Panc1 (cell line): ENCODE results near the gene GPR162. TPM values are rescaled to one million over a fixed set of nuclear protein-coding genes. Genes with fewer than 3 reads are reported as not detected.

Experiments
- ATAC-seq: fragments of 200-7000 bp; cut with Tn5 transposase; 2 replicates; pipeline ENCODE4 v1.9.1; 2020; ENCODE audit warnings: mild to moderate bottlenecking, moderate library complexity
- BruUV-seq: library from RNA; stranded (reverse); fragments of 400-500 nt; replicated peaks from 2 replicates; lab custom pipeline; 2021; lab: Mats Ljungman, UMichigan
- CTCF ChIA-PET: fragments of 300-600 bp; sonication (Branson Sonifier 250); formaldehyde crosslinking; loops from one replicate; lab custom pipeline; 2022; ENCODE audit warnings: antibody characterized with exemption; lab: Charles Lee
- POLR2A ChIA-PET: fragments of 300-600 bp; sonication (Branson Sonifier 250); formaldehyde crosslinking; loops from one replicate; lab custom pipeline; 2022; ENCODE audit warnings: antibody characterized with exemption; lab: Charles Lee
- DNase-seq: peaks from one replicate; pipeline ENCODE4 v3.0.0-alpha.2; 2010; ENCODE audit warnings: low read depth, low spot score
- H3K27ac ChIP-seq: 2 replicates; pipeline ENCODE4 v1.5.1; 2011; ENCODE audit warnings: mild to moderate bottlenecking, low read length, inconsistent platforms
- H3K27me3 ChIP-seq: fragments of 200-500 bp; sonication (Bioruptor generic); 2 replicates; pipeline ENCODE4 v1.6.0; 2014; ENCODE audit warnings: low read length, inconsistent platforms; ENCODE audit not compliant: control insufficient read depth, insufficient read depth
- H3K36me3 ChIP-seq: fragments of 200-500 bp; sonication (Bioruptor generic); 2 replicates; pipeline ENCODE4 v1.5.1; 2014; ENCODE audit warnings: inconsistent platforms, mild to moderate bottlenecking, low read length, moderate library complexity; ENCODE audit not compliant: control insufficient read depth, insufficient read depth
- H3K4me1 ChIP-seq: 2 replicates; pipeline ENCODE4 v1.5.1; 2011; ENCODE audit warnings: inconsistent platforms, mild to moderate bottlenecking, low read length, moderate library complexity; ENCODE audit not compliant: control insufficient read depth, insufficient read depth
- H3K4me3 ChIP-seq, 2 experiments: 2 replicates each; pipeline ENCODE4 v1.5.1; 2011 to 2012; ENCODE audit warnings: low read depth in 2 of 2, low read length in 2 of 2, mild to moderate bottlenecking in 2 of 2, inconsistent platforms in 1 of 2, moderate library complexity in 1 of 2
- H3K9me3 ChIP-seq: fragments of 200-500 bp; sonication (Bioruptor generic); 2 replicates; pipeline ENCODE4 v1.5.1; 2014; ENCODE audit warnings: low read depth, mild to moderate bottlenecking, inconsistent platforms, low read length, moderate library complexity; ENCODE audit not compliant: control insufficient read depth, insufficient read depth
- POLR2AphosphoS5 ChIP-seq: IDR thresholded peaks from 2 replicates; pipeline ENCODE4 v1.6.1; 2012; ENCODE audit warnings: mild to moderate bottlenecking, low read depth, low read length, moderate library complexity
- SIN3A ChIP-seq: IDR thresholded peaks from 2 replicates; pipeline ENCODE4 v1.6.1; 2012; ENCODE audit warnings: low read depth, mild to moderate bottlenecking, low read length, moderate library complexity, borderline replicate concordance; ENCODE audit not compliant: insufficient read depth
- TCF7L2 ChIP-seq: IDR thresholded peaks from 2 replicates; pipeline ENCODE4 v1.6.1; 2011; ENCODE audit warnings: mild to moderate bottlenecking, low read depth, low read length, inconsistent platforms
- in situ Hi-C: cut with HindIII; loops from 2 replicates; pipeline ENCODE4 v1.10.0; 2016; ENCODE audit warnings: low sequenced_read_pairs, low pct_unique_long_range_greater_than_20kb
- intact Hi-C: fragments of 100-400 bp; cut with micrococcal nuclease; formaldehyde crosslinking; loops from one replicate; pipeline ENCODE4 v1.10.0; 2022; ENCODE audit not compliant: unreplicated experiment
- total RNA-seq: library from RNA; stranded (reverse); gene quantifications from one replicate; pipeline ENCODE4 v1.2.1, GENCODE V29; 2021; ENCODE audit not compliant: unreplicated experiment
- TF ChIP-seq, protein P1 (sequence below), 2 experiments: IDR thresholded peaks; 2 replicates each; pipeline ENCODE4 v1.6.1; 2011 to 2012; ENCODE audit warnings: low read depth in 2 of 2, control low read depth in 1 of 2, low read length in 1 of 2, mild to moderate bottlenecking in 1 of 2, moderate library complexity in 1 of 2; ENCODE audit not compliant: insufficient read depth in 1 of 2
- TF ChIP-seq, protein P2 (sequence below): fragments of 450-650 bp; IDR thresholded peaks from 2 replicates; pipeline ENCODE4 v1.5.1; 2017; ENCODE audit warnings: mild to moderate bottlenecking

Gene GPR162
- total RNA-seq, 1 experiment from 2014 or later, result 1.3 TPM

DNA sequence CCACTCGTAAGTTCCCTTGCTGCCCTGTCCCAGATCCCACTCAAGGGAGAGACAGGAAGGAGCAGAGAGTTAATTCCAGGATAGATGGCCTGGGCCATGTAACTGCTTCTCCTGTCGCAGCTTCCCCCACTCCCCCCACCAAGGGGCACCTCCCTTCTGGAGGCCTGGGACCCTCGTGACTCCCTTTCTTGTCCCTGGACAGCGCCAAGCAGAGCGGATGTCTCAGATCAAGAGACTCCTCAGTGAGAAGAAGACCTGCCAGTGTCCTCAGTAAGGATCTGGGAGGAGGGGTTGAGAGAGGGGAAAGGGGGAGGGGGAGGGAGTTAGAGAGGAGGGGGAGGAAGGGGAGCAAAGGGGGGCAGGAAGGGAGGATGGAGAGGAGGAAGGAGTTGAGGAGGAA is 3.0 kb upstream of the GPR162 start:
- DNase-seq (no peak), ATAC-seq (no peak)
- no peak overlapping the region for H3K27ac ChIP-seq
- ChIA-PET POLR2A (no interaction called here), CTCF (no interaction called here)
- intact Hi-C loops, result no loop called here
- no TSS peak for BruUV-seq
- no peaks in the 10 kb centered on the region for H3K9me3 ChIP-seq
- no peak overlapping the region for H3K4me3 ChIP-seq
- no peak for TF ChIP-seq POLR2AphosphoS5
- no peaks in the 10 kb centered on the region for H3K4me1 ChIP-seq
- H3K27me3 ChIP-seq, result no peaks in the 10 kb centered on the region
- H3K36me3 ChIP-seq, result no peaks in the 10 kb centered on the region
- in situ Hi-C loops, result no loop called here

DNA sequence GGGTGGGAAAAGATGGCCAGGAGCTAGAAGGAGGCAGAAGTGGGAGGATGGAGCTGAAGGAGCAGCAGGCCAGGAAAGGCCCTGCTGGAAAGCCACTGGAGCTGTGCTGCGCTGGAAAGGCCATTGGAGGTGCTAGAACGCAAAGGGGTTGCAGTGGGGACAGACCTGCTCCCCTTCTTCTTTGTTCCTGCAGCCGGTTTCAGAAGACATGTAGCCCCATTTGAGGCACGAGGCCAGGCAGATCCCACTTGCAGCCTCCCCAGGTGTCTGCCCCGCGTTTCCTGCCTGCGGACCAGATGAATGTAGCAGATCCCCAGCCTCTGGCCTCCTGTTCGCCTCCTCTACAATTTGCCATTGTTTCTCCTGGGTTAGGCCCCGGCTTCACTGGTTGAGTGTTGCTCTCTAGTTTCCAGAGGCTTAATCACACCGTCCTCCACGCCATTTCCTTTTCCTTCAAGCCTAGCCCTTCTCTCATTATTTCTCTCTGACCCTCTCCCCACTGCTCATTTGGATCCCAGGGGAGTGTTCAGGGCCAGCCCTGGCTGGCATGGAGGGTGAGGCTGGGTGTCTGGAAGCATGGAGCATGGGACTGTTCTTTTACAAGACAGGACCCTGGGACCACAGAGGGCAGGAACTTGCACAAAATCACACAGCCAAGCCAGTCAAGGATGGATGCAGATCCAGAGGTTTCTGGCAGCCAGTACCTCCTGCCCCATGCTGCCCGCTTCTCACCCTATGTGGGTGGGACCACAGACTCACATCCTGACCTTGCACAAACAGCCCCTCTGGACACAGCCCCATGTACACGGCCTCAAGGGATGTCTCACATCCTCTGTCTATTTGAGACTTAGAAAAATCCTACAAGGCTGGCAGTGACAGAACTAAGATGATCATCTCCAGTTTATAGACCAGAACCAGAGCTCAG is 2.3 kb upstream of the GPR162 start:
- in situ Hi-C loops, result no loop called here
- ChIA-PET POLR2A (no interaction called here), CTCF (no interaction called here)
- intact Hi-C loops, result no loop called here
- no peak for DNase-seq
- Histone ChIP-seq H3K4me1 (no peaks in the 10 kb centered on the region), H3K9me3 (no peaks in the 10 kb centered on the region), H3K27me3 (no peaks in the 10 kb centered on the region), H3K4me3 (no peak overlapping the region), H3K27ac (no peak overlapping the region), H3K36me3 (no peaks in the 10 kb centered on the region)
- TF ChIP-seq, protein P1, sequence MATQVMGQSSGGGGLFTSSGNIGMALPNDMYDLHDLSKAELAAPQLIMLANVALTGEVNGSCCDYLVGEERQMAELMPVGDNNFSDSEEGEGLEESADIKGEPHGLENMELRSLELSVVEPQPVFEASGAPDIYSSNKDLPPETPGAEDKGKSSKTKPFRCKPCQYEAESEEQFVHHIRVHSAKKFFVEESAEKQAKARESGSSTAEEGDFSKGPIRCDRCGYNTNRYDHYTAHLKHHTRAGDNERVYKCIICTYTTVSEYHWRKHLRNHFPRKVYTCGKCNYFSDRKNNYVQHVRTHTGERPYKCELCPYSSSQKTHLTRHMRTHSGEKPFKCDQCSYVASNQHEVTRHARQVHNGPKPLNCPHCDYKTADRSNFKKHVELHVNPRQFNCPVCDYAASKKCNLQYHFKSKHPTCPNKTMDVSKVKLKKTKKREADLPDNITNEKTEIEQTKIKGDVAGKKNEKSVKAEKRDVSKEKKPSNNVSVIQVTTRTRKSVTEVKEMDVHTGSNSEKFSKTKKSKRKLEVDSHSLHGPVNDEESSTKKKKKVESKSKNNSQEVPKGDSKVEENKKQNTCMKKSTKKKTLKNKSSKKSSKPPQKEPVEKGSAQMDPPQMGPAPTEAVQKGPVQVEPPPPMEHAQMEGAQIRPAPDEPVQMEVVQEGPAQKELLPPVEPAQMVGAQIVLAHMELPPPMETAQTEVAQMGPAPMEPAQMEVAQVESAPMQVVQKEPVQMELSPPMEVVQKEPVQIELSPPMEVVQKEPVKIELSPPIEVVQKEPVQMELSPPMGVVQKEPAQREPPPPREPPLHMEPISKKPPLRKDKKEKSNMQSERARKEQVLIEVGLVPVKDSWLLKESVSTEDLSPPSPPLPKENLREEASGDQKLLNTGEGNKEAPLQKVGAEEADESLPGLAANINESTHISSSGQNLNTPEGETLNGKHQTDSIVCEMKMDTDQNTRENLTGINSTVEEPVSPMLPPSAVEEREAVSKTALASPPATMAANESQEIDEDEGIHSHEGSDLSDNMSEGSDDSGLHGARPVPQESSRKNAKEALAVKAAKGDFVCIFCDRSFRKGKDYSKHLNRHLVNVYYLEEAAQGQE (IDR thresholded peaks at IDR 0.05; ENCODE audit: insufficient read depth in 1 of 2, low read depth in 2 of 2, low read length in 1 of 2), result no peak
- no peak for TF ChIP-seq POLR2AphosphoS5
- no peak for TF ChIP-seq TCF7L2
- TF ChIP-seq, protein P2, sequence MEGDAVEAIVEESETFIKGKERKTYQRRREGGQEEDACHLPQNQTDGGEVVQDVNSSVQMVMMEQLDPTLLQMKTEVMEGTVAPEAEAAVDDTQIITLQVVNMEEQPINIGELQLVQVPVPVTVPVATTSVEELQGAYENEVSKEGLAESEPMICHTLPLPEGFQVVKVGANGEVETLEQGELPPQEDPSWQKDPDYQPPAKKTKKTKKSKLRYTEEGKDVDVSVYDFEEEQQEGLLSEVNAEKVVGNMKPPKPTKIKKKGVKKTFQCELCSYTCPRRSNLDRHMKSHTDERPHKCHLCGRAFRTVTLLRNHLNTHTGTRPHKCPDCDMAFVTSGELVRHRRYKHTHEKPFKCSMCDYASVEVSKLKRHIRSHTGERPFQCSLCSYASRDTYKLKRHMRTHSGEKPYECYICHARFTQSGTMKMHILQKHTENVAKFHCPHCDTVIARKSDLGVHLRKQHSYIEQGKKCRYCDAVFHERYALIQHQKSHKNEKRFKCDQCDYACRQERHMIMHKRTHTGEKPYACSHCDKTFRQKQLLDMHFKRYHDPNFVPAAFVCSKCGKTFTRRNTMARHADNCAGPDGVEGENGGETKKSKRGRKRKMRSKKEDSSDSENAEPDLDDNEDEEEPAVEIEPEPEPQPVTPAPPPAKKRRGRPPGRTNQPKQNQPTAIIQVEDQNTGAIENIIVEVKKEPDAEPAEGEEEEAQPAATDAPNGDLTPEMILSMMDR, result no peak
- no peak for TF ChIP-seq SIN3A
- BruUV-seq, result no TSS peak
- ATAC-seq, result no peak; the same call in 1 of the 2 replicates

DNA sequence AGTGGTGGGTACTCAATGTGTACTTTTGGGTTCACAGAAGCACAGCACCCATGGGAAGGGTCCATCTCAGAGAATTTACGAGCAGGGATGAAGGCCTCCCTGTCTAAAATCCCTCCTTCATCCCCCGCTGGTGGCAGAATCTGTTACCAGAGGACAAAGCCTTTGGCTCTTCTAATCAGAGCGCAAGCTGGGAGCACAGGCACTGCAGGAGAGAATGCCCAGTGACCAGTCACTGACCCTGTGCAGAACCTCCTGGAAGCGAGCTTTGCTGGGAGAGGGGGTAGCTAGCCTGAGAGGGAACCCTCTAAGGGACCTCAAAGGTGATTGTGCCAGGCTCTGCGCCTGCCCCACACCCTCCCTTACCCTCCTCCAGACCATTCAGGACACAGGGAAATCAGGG is 1.5 kb upstream of the GPR162 start:
- TF ChIP-seq, protein P1 (IDR thresholded peaks at IDR 0.05; ENCODE audit: insufficient read depth in 1 of 2, low read depth in 2 of 2, low read length in 1 of 2), result no peak
- no peak for TF ChIP-seq SIN3A
- no peak for TF ChIP-seq TCF7L2
- TF ChIP-seq POLR2AphosphoS5, result no peak
- TF ChIP-seq, protein P2, result no peak
- in situ Hi-C loops (no loop called here), intact Hi-C loops (no loop called here)
- DNase-seq (no peak), ATAC-seq (no peak)
- Histone ChIP-seq H3K27ac (no peak overlapping the region), H3K36me3 (no peaks in the 10 kb centered on the region), H3K4me3 (no peak overlapping the region), H3K27me3 (no peaks in the 10 kb centered on the region), H3K4me1 (0 out of 2 replicates have a peak, but pooled peaks cover 4% of the 10 kb centered on the region), H3K9me3 (no peaks in the 10 kb centered on the region)
- BruUV-seq, result no TSS peak
- ChIA-PET POLR2A (no interaction called here), CTCF (no interaction called here)
